Left lung (tissue), 10 donors: ENCODE results near the gene CNTN5. TPM values are rescaled to one million over a fixed set of nuclear protein-coding genes. Genes with fewer than 3 reads are reported as not detected.

Experiments
- ATAC-seq: fragments of 200-7000 bp; cut with Tn5 transposase; one replicate; pipeline ENCODE4 v1.9.1; 2020; ENCODE audit warnings: moderate library complexity
- DNase-seq, 4 donors: peaks; one replicate each; pipeline ENCODE4 v3.0.0-alpha.2; 2013 to 2020
- H3K27ac ChIP-seq, 2 donors: fragments of 200-600 bp; sonication (generic) in 1 of 2; one replicate each; pipeline versions ENCODE4 v1.5.0 to v1.8.0; 2020 to 2021
- H3K27me3 ChIP-seq, 2 donors: fragments of 200-600 bp; sonication (generic) in 1 of 2; one replicate each; pipeline versions ENCODE4 v1.5.0 to v1.8.0; 2020 to 2021
- H3K36me3 ChIP-seq, 2 donors: fragments of 200-600 bp; sonication (generic) in 1 of 2; one replicate each; pipeline versions ENCODE4 v1.5.0 to v1.8.0; 2020 to 2021
- H3K4me1 ChIP-seq, 2 donors: fragments of 200-600 bp; one replicate each; pipeline ENCODE4 v1.8.0; 2021
- H3K4me3 ChIP-seq, 2 donors: fragments of 200-600 bp; sonication (generic) in 1 of 2; one replicate each; pipeline versions ENCODE4 v1.5.0 to v1.8.0; 2020 to 2021; ENCODE audit warnings: mild to moderate bottlenecking in 1 of 2
- H3K9me3 ChIP-seq, 2 donors: fragments of 200-600 bp; sonication (generic) in 1 of 2; one replicate each; pipeline versions ENCODE4 v1.5.0 to v1.8.0; 2020 to 2021
- intact Hi-C, 2 donors: fragments of 100-400 bp; cut with DNase I; formaldehyde crosslinking; loops; one replicate each; pipeline versions ENCODE4 v1.11.2 to v1.14.2; 2022
- polyA plus RNA-seq, 6 donors: library from polyadenylated mRNA; unstranded; fragments of 120-200 nt; gene quantifications; one replicate each; pipeline ENCODE4 v1.2.1, GENCODE V29; 2013; ENCODE audit not compliant: insufficient read length in 6 of 6
- total RNA-seq, 2 donors: library from RNA; stranded (reverse); fragmentation: NEBNext Ultra II Directional; extraction: Animal tissue kit (Norgen Biotek cat#: 25700); gene quantifications; one replicate each; pipeline ENCODE4 v1.2.1, GENCODE V29; 2021
- TF ChIP-seq, protein P1 (sequence below), 2 donors: fragments of 200-600 bp; sonication (generic) in 1 of 2; IDR thresholded peaks; one replicate each; pipeline versions ENCODE4 v1.5.0 to v1.8.0; 2021; ENCODE audit warnings: antibody characterized with exemption in 2 of 2
- donor health status: DM: no; HTN: yes; CAD: no.
- donor health status: DM: no; HTN: no; CAD: no.

CNTN5 gene
- total and polyA plus RNA-seq, 8 donors = 0.08 to 0.34 (median 0.24) TPM; not detected in 1

- ATAC-seq (no peak), DNase-seq (no peak)
- intact Hi-C loops = no loop called here
- H3K4me3 ChIP-seq = no peak overlapping the region
- no peaks in the 10 kb centered on the region for H3K9me3 ChIP-seq
- H3K36me3 ChIP-seq = no peaks in the 10 kb centered on the region
- H3K4me1 ChIP-seq = no peaks in the 10 kb centered on the region
- TF ChIP-seq, protein P1, sequence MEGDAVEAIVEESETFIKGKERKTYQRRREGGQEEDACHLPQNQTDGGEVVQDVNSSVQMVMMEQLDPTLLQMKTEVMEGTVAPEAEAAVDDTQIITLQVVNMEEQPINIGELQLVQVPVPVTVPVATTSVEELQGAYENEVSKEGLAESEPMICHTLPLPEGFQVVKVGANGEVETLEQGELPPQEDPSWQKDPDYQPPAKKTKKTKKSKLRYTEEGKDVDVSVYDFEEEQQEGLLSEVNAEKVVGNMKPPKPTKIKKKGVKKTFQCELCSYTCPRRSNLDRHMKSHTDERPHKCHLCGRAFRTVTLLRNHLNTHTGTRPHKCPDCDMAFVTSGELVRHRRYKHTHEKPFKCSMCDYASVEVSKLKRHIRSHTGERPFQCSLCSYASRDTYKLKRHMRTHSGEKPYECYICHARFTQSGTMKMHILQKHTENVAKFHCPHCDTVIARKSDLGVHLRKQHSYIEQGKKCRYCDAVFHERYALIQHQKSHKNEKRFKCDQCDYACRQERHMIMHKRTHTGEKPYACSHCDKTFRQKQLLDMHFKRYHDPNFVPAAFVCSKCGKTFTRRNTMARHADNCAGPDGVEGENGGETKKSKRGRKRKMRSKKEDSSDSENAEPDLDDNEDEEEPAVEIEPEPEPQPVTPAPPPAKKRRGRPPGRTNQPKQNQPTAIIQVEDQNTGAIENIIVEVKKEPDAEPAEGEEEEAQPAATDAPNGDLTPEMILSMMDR (IDR thresholded peaks at IDR 0.05) = no peak
- no peaks in the 10 kb centered on the region for H3K27me3 ChIP-seq
- H3K27ac ChIP-seq = no peak overlapping the region
Observed at GRCh38 chr11:99351624-99352023, 330.9 kb downstream of the CNTN5 start.

- no peak for DNase-seq
- Histone ChIP-seq H3K36me3 (no peaks in the 10 kb centered on the region), H3K4me1 (no peaks in the 10 kb centered on the region), H3K4me3 (no peak overlapping the region), H3K27me3 (no peaks in the 10 kb centered on the region), H3K27ac (no peak overlapping the region), H3K9me3 (no peaks in the 10 kb centered on the region)
- TF ChIP-seq, protein P1 (IDR thresholded peaks at IDR 0.05) = no peak
- no peak for ATAC-seq
- intact Hi-C loops = no loop called here
Observed at GRCh38 chr11:99352642-99353041, 331.9 kb downstream of the CNTN5 start.

- TF ChIP-seq, protein P1 (IDR thresholded peaks at IDR 0.05) = no peak
- no peak overlapping the region for H3K27ac ChIP-seq
- no peak overlapping the region for H3K4me3 ChIP-seq
- DNase-seq (no peak), ATAC-seq (no peak)
- no peaks in the 10 kb centered on the region for H3K36me3 ChIP-seq
- H3K27me3 ChIP-seq = no peaks in the 10 kb centered on the region
- no peaks in the 10 kb centered on the region for H3K9me3 ChIP-seq
- intact Hi-C loops = no loop called here
- H3K4me1 ChIP-seq = no peaks in the 10 kb centered on the region
Observed at GRCh38 chr11:99366546-99366945, 345.8 kb downstream of the CNTN5 start.

- no peaks in the 10 kb centered on the region for H3K27me3 ChIP-seq
- DNase-seq (no peak), ATAC-seq (peak; percentile 74)
- H3K36me3 ChIP-seq = no peaks in the 10 kb centered on the region
- no peaks in the 10 kb centered on the region for H3K4me1 ChIP-seq
- H3K9me3 ChIP-seq = no peaks in the 10 kb centered on the region
- no peak overlapping the region for H3K27ac ChIP-seq
- intact Hi-C loops = no loop called here
- TF ChIP-seq, protein P1 (IDR thresholded peaks at IDR 0.05) = no peak
- no peak overlapping the region for H3K4me3 ChIP-seq
Observed at GRCh38 chr11:99368583-99368982, 347.8 kb downstream of the CNTN5 start.

DNA sequence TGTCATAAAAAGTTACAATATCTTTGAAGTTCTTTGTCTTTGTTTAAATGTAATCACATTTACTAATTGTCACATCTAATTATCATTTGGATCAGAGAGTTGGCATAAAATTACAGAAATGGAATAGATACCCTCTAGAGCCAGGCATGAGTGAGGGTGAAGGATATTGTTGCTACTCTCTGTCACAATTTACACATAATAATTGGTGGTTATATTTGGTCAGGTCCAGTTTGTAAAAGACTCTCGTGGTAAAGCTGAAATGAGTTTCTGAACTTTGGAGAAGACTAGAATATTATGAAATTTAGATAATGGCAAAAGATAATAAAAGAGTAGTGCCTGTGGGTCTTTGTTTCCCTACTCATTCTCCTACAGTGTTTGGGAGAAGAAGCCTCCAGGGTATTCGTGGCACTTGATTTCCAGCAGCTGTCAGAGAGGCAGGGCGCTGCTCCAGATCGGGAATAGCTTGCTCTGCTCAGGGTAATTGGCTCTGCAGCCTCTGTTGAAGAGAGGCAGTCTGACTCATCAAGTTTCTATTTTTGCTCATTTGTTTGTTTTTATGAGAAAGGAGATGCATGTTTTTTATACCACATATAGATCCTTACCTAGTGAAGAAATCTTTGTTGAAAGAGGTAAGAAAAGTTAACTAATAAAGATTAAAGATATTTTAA lies 349.9 kb downstream of the CNTN5 start:
- no peaks in the 10 kb centered on the region for H3K36me3 ChIP-seq
- ATAC-seq (peak; percentile 81), DNase-seq (peak in 3 of 4 donors; percentile 36 to 65 (median 38))
- no peaks in the 10 kb centered on the region for H3K27me3 ChIP-seq
- peaks cover 0 to 4% of the 10 kb centered on the region in 2 donors for H3K9me3 ChIP-seq
- H3K27ac ChIP-seq = no peak overlapping the region
- intact Hi-C loops = no loop called here
- no peak overlapping the region for H3K4me3 ChIP-seq
- H3K4me1 ChIP-seq = no peaks in the 10 kb centered on the region
- TF ChIP-seq, protein P1 (IDR thresholded peaks at IDR 0.05) = no peak
